HepG2 (cell line): ENCODE measurements around the gene ZNF524. TPM values are rescaled to one million over a fixed set of nuclear protein-coding genes. Genes with fewer than 3 reads are reported as not detected.

Experiments used
- ATM ChIP-seq: fragments of 450-650 bp; IDR thresholded peaks from 2 replicates; pipeline ENCODE4 v1.7.1; 2017; ENCODE audit warnings: mild to moderate bottlenecking, borderline replicate concordance
- HDAC2 ChIP-seq: sonication (generic); formaldehyde crosslinking; IDR thresholded peaks from 2 replicates; pipeline ENCODE4 v1.4.0; 2020; ENCODE audit warnings: missing genetic modification reagents
- HHEX ChIP-seq: IDR thresholded peaks from 2 replicates; pipeline ENCODE4 v1.6.1; 2016; ENCODE audit warnings: control low read depth
- MYNN ChIP-seq: sonication (generic); formaldehyde crosslinking; IDR thresholded peaks from 2 replicates; pipeline ENCODE4 v1.4.0; 2020; ENCODE audit warnings: mild to moderate bottlenecking, low read depth, missing genetic modification reagents
- POLR2AphosphoS5 ChIP-seq: IDR thresholded peaks from 2 replicates; pipeline ENCODE4 v1.6.1; 2012; ENCODE audit warnings: low read depth, low read length
- RFXAP ChIP-seq: sonication (generic); formaldehyde crosslinking; IDR thresholded peaks from 2 replicates; pipeline ENCODE4 v1.4.0; 2020; ENCODE audit warnings: missing genetic modification reagents, borderline replicate concordance
- SMARCE1 ChIP-seq: fragments of 450-650 bp; IDR thresholded peaks from 2 replicates; pipeline ENCODE4 v1.6.1; 2017; ENCODE audit warnings: borderline replicate concordance
- SRF ChIP-seq: IDR thresholded peaks from 2 replicates; pipeline ENCODE4 v1.6.1; 2011; ENCODE audit warnings: mild to moderate bottlenecking, low read depth, low read length, moderate library complexity
- TBX2 ChIP-seq: sonication (generic); formaldehyde crosslinking; IDR thresholded peaks from 2 replicates; pipeline ENCODE4 v1.5.0; 2020; ENCODE audit warnings: missing genetic modification reagents, mild to moderate bottlenecking, borderline replicate concordance
- ZFX ChIP-seq: sonication (generic); formaldehyde crosslinking; IDR thresholded peaks from 2 replicates; pipeline ENCODE4 v1.4.0; 2020; ENCODE audit warnings: mild to moderate bottlenecking, low read depth, missing genetic modification reagents, moderate library complexity
- ZNF263 ChIP-seq: sonication (generic); formaldehyde crosslinking; IDR thresholded peaks from 2 replicates; pipeline ENCODE4 v1.4.0; 2020; ENCODE audit warnings: missing genetic modification reagents
- polyA plus RNA-seq, 8 experiments: library from polyadenylated mRNA; depleted of rRNA in 3 of 8; stranded (reverse) in 7 of 8; unstranded in 1 of 8; fragments of >200 nt; fragmentation: Illumina TruSeq in 4 of 8; extraction: Trizol in 4 of 8; gene quantifications; 2 replicates each; pipeline versions ENCODE4 v1.2.1 to v1.2.3, GENCODE V29; 2011 to 2016; ENCODE audit warnings: low read depth in 4 of 8, missing spikeins in 1 of 8, mixed read lengths in 1 of 8; ENCODE audit not compliant: insufficient read depth in 1 of 8
- total RNA-seq, 5 experiments: library from RNA; depleted of rRNA; stranded (reverse); fragments of >200 nt; fragmentation: Illumina TruSeq; extraction: Trizol; gene quantifications; 2 replicates each; pipeline ENCODE4 v1.2.3, GENCODE V29; 2016; ENCODE audit warnings: low read depth in 1 of 5
- TF ChIP-seq, protein P1 (sequence below), 2 experiments: fragments of 450-650 bp in 1 of 2; sonication (generic) in 1 of 2; formaldehyde crosslinking in 1 of 2; IDR thresholded peaks; 2 replicates each; pipeline versions ENCODE4 v1.6.1 to v1.8.0; 2016 to 2022; ENCODE audit warnings: antibody characterized with exemption in 1 of 2, mild to moderate bottlenecking in 1 of 2, missing genetic modification reagents in 1 of 2
- TF ChIP-seq, protein P2 (sequence below): sonication (generic); formaldehyde crosslinking; IDR thresholded peaks from 2 replicates; pipeline ENCODE4 v1.4.0; 2020; ENCODE audit warnings: mild to moderate bottlenecking, missing genetic modification reagents
- TF ChIP-seq, protein P3 (sequence below): sonication (generic); formaldehyde crosslinking; IDR thresholded peaks from 2 replicates; pipeline ENCODE4 v1.8.0; 2022; ENCODE audit warnings: low read depth, missing genetic modification reagents

Gene ZNF524
- total and polyA plus RNA-seq, 2 of the 13 experiments (the other 11 are each of a cell fraction or from before 2014, with no cell fraction given), result 3.2 to 4.6 TPM

DNA sequence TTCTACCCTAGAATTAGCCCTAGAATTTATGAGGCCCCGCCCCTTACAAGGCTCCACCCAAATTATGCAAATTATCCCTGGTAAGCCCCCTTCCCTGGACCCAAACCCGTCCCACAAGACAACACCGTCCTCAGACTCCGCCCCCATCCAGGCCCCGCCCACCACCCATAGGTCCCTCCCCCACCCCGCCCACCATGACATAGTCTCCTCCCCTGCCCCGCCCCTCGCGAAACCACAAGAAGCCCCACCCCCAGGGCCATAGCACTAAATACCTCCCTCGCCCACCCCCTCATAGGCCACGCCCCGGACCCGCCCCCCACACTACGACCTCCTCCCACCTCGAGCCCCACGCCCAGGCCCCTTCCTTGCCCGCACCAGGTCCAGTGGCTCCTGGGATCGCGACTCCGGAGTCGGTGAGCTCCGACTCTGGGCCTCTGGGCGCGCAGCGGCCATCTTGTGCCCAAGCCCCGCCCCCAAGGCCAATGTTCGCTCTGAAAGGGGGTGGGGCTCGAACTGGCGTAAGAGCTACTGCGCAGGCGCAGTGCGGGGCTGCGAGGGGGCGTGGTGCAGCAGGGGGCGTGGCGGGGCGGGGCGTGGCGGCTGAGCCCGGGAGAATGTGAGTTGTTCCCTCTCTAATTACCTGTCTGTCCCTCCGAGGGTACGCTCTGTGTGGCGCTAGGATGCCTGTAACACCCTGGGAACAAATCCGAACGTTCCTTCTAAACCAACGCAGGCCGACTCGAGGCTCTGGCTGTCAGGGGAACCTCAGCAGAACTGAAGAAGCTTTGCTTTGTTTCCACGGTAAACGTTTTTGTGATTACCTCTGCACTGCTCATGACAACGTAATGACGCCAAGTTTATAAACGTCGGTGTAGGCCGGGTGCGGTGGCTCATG, 24.3 kb downstream of the ZNF524 start, which contains the start of gene ZNF784 (continued):
- TF ChIP-seq, protein P1, sequence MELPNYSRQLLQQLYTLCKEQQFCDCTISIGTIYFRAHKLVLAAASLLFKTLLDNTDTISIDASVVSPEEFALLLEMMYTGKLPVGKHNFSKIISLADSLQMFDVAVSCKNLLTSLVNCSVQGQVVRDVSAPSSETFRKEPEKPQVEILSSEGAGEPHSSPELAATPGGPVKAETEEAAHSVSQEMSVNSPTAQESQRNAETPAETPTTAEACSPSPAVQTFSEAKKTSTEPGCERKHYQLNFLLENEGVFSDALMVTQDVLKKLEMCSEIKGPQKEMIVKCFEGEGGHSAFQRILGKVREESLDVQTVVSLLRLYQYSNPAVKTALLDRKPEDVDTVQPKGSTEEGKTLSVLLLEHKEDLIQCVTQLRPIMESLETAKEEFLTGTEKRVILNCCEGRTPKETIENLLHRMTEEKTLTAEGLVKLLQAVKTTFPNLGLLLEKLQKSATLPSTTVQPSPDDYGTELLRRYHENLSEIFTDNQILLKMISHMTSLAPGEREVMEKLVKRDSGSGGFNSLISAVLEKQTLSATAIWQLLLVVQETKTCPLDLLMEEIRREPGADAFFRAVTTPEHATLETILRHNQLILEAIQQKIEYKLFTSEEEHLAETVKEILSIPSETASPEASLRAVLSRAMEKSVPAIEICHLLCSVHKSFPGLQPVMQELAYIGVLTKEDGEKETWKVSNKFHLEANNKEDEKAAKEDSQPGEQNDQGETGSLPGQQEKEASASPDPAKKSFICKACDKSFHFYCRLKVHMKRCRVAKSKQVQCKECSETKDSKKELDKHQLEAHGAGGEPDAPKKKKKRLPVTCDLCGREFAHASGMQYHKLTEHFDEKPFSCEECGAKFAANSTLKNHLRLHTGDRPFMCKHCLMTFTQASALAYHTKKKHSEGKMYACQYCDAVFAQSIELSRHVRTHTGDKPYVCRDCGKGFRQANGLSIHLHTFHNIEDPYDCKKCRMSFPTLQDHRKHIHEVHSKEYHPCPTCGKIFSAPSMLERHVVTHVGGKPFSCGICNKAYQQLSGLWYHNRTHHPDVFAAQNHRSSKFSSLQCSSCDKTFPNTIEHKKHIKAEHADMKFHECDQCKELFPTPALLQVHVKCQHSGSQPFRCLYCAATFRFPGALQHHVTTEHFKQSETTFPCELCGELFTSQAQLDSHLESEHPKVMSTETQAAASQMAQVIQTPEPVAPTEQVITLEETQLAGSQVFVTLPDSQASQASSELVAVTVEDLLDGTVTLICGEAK (IDR thresholded peaks at IDR 0.05), result no peak
- TF ChIP-seq, protein P1 (CRISPR knock-in tag; IDR thresholded peaks at IDR 0.05), result 0 out of 2 replicates have a peak, but pooled peaks have one; percentile 33
- TF ChIP-seq ZFX (CRISPR knock-in tag) (peak; percentile 82), TBX2 (CRISPR knock-in tag) (no peak), POLR2AphosphoS5 (peak; percentile 88), MYNN (CRISPR knock-in tag) (no peak), ATM (no peak), HHEX (CRISPR knock-in tag) (no peak), ZNF263 (CRISPR knock-in tag) (no peak), SMARCE1 (no peak), RFXAP (CRISPR knock-in tag) (no peak), HDAC2 (CRISPR knock-in tag) (no peak), SRF (no peak)
- TF ChIP-seq, protein P2, sequence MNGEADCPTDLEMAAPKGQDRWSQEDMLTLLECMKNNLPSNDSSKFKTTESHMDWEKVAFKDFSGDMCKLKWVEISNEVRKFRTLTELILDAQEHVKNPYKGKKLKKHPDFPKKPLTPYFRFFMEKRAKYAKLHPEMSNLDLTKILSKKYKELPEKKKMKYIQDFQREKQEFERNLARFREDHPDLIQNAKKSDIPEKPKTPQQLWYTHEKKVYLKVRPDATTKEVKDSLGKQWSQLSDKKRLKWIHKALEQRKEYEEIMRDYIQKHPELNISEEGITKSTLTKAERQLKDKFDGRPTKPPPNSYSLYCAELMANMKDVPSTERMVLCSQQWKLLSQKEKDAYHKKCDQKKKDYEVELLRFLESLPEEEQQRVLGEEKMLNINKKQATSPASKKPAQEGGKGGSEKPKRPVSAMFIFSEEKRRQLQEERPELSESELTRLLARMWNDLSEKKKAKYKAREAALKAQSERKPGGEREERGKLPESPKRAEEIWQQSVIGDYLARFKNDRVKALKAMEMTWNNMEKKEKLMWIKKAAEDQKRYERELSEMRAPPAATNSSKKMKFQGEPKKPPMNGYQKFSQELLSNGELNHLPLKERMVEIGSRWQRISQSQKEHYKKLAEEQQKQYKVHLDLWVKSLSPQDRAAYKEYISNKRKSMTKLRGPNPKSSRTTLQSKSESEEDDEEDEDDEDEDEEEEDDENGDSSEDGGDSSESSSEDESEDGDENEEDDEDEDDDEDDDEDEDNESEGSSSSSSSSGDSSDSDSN (CRISPR knock-in tag), result no peak; the same call in 1 of the 2 replicates
- TF ChIP-seq, protein P3, sequence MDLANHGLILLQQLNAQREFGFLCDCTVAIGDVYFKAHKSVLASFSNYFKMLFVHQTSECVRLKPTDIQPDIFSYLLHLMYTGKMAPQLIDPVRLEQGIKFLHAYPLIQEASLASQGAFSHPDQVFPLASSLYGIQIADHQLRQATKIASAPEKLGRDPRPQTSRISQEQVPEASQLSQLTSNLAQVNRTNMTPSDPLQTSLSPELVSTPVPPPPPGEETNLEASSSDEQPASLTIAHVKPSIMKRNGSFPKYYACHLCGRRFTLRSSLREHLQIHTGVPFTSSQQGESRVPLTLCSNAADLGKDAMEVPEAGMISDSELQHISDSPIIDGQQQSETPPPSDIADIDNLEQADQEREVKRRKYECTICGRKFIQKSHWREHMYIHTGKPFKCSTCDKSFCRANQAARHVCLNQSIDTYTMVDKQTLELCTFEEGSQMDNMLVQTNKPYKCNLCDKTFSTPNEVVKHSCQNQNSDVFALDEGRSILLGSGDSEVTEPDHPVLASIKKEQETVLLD (CRISPR knock-in tag), result no peak
